NCI-H460 (cell line): ENCODE measurements around the gene FCN1. TPM values are rescaled to one million over a fixed set of nuclear protein-coding genes. Genes with fewer than 3 reads are reported as not detected.
"Not testable (repeated sequence)": the region's sequence is repeated elsewhere in the genome, so short reads cannot be mapped to it uniquely, and the experiment has no call there.

ENCODE experiments used
- DNase-seq: peaks from one replicate; pipeline ENCODE4 v3.0.0-alpha.2; 2016; ENCODE audit warnings: low read depth; ENCODE audit errors: extremely low read depth
- polyA plus RNA-seq: library from polyadenylated mRNA; depleted of rRNA; stranded (reverse); fragments of >200 nt; gene quantifications from 2 replicates; pipeline ENCODE4 v1.2.3, GENCODE V29; 2014; cell fraction: nucleus; rRNA removed
- total RNA-seq: library from RNA; depleted of rRNA; stranded (reverse); fragments of >200 nt; shearing (Covaris generic); gene quantifications from 2 replicates; pipeline ENCODE4 v1.2.3, GENCODE V29; 2014; rRNA removed

The FCN1 gene
- not detected in 2 replicates for total RNA-seq
- polyA plus RNA-seq, result not detected in 2 replicates

- DNase-seq, result no peak
These were observed at the start of gene FCN1 for GRCh38 chr9:134917431-134918373. FCN1 (minus strand) TSS chr9:134917912; CDS start chr9:134917871, 41 bp downstream.

- no peak for DNase-seq
These were observed 49.2 kb upstream of the FCN1 start for GRCh38 chr9:134966697-134967546.

GRCh38 chr9:134966270-134966669 lies 48.6 kb upstream of the FCN1 start:
- no peak for DNase-seq

- DNase-seq, result no peak
These were observed 48.1 kb upstream of the FCN1 start for GRCh38 chr9:134965851-134966250.

- DNase-seq, result no peak
These were observed 47.7 kb upstream of the FCN1 start for GRCh38 chr9:134965411-134965810.

GRCh38 chr9:134964271-134965055 lies 46.8 kb upstream of the FCN1 start:
- no peak for DNase-seq

GRCh38 chr9:134963546-134963945 lies 45.8 kb upstream of the FCN1 start:
- no peak for DNase-seq

- no peak for DNase-seq
These were observed 45.3 kb upstream of the FCN1 start for GRCh38 chr9:134962973-134963364.

GRCh38 chr9:134962065-134962972 lies 44.6 kb upstream of the FCN1 start:
- DNase-seq, result no peak

GRCh38 chr9:134961331-134962064 lies 43.8 kb upstream of the FCN1 start:
- DNase-seq, result no peak

GRCh38 chr9:134960701-134961181 lies 43.0 kb upstream of the FCN1 start:
- DNase-seq, result no peak

- no peak for DNase-seq
These were observed 42.2 kb upstream of the FCN1 start for GRCh38 chr9:134959971-134960310.

GRCh38 chr9:134959126-134959970 lies 41.6 kb upstream of the FCN1 start:
- DNase-seq, result no peak

GRCh38 chr9:134957945-134958227 lies 40.2 kb upstream of the FCN1 start:
- no peak for DNase-seq

- DNase-seq, result no peak
These were observed 39.6 kb upstream of the FCN1 start for GRCh38 chr9:134957165-134957944.

GRCh38 chr9:134956387-134956786 lies 38.7 kb upstream of the FCN1 start:
- not testable (repeated sequence) for DNase-seq

GRCh38 chr9:134955801-134956200 lies 38.1 kb upstream of the FCN1 start:
- no peak for DNase-seq
